ENCODE measurements around the gene ZBTB7A. TPM values are rescaled to one million over a fixed set of nuclear protein-coding genes. Genes with fewer than 3 reads are reported as not detected.

Gene ZBTB7A
- total RNA-seq, 6 experiments from 2014 or later: 19.0 to 38.5 (median 27.7) TPM

DNA sequence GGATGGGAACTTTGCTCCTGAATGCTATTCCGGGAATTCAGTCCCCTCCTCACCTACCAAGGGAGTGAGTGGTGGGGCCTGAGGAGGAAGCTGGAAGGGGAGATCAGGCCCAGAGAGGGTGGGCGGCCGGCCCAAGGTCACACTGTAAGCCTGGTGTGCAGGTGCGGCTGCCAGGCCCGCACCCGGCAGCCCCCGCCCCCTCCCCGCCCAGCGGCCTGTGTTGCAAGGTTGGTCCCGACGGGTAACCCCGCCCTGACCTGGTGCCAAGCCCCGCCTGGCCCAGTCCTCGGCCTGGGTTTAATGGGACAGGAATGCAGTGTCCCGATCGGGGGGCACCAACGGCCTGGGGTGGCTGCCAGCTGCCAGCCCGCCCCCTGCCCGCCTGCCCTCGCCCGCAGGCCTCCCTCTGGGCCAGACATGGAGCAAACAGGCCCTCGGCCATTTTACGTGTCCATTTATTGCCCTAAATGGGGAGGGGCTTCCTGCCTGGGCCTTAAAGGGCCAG lies 5.5 kb downstream of the ZBTB7A start:
- Histone ChIP-seq H3K36me3 (no peaks in the 10 kb centered on the region), H3K27ac (peak overlapping the region; percentile 86 to 94 (median 93)), H3K4me3 (peak overlapping the region; percentile 33 to 58 (median 48)), H3K9me3 (no peaks in the 10 kb centered on the region), H3K27me3 (no peaks in the 10 kb centered on the region), H3K4me1 (peaks cover 0 to 66% (median 35%) of the 10 kb centered on the region in 4 donors)
- TF ChIP-seq POLR2A (IDR thresholded peaks at IDR 0.05): peak; percentile 57
- TF ChIP-seq, protein P1, sequence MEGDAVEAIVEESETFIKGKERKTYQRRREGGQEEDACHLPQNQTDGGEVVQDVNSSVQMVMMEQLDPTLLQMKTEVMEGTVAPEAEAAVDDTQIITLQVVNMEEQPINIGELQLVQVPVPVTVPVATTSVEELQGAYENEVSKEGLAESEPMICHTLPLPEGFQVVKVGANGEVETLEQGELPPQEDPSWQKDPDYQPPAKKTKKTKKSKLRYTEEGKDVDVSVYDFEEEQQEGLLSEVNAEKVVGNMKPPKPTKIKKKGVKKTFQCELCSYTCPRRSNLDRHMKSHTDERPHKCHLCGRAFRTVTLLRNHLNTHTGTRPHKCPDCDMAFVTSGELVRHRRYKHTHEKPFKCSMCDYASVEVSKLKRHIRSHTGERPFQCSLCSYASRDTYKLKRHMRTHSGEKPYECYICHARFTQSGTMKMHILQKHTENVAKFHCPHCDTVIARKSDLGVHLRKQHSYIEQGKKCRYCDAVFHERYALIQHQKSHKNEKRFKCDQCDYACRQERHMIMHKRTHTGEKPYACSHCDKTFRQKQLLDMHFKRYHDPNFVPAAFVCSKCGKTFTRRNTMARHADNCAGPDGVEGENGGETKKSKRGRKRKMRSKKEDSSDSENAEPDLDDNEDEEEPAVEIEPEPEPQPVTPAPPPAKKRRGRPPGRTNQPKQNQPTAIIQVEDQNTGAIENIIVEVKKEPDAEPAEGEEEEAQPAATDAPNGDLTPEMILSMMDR (IDR thresholded peaks at IDR 0.05): no peak
- intact Hi-C loops (cut with DNase I): loop anchor here (10.0 kb wide), 2 partner anchors 46 to 56 kb away; partner anchors contain the start of gene PIAS4 (in 1 of the 2)
- 18% methylated on average over 7 of the region's 23 CpGs for WGBS (ENCODE audit: insufficient coverage, low coverage, low lambda C conversion rate, missing lambda C conversion rate)
- DNase-seq (peak; percentile 93 to 97 (median 94)), ATAC-seq (peak; percentile 47 to 60 (median 56))

DNA sequence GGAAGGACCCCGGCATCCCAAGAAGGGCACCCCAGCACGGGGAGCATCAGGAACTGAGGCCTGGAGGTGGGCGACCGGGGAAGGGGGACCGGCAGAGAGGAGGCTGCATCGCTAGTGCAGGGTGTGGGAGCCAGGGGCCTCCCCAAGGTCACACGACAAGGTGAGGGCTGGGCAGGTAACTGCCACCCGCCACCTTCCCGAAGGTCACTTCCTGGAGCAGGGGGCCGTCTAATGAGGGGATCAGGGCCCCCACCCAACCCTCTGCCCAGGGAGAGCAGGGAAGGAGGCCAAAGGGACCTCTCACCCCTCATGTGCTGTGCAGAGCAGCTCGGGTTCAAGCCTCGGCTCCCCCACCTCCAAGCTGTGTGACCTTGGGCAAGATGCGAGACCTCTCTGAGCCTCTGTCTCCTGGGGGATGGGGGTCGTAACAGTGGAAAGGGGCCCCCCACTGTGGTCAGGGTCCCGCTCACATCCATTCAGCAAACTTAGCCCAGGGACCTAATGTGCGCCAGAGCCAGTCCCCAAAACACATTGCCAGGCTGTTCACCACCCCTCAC lies 6.0 kb downstream of the ZBTB7A start:
- H3K4me3 ChIP-seq: peak overlapping the region; percentile 33 to 58 (median 48)
- 0% methylated on average over 1 of the region's 16 CpGs for WGBS (ENCODE audit: insufficient coverage, low coverage, low lambda C conversion rate, missing lambda C conversion rate)
- peak overlapping the region; percentile 86 to 94 (median 93) for H3K27ac ChIP-seq
- no peaks in the 10 kb centered on the region for H3K9me3 ChIP-seq
- H3K27me3 ChIP-seq: no peaks in the 10 kb centered on the region
- no peak for TF ChIP-seq POLR2A (IDR thresholded peaks at IDR 0.05)
- TF ChIP-seq, protein P1 (IDR thresholded peaks at IDR 0.05): no peak
- no peaks in the 10 kb centered on the region for H3K36me3 ChIP-seq
- no peak for DNase-seq
- H3K4me1 ChIP-seq: peaks cover 0 to 66% (median 35%) of the 10 kb centered on the region in 4 donors
- no peak for ATAC-seq
- intact Hi-C loops (cut with DNase I): loop anchor here (10.0 kb wide), 2 partner anchors 46 to 56 kb away; partner anchors contain the start of gene PIAS4 (in 1 of the 2)

DNA sequence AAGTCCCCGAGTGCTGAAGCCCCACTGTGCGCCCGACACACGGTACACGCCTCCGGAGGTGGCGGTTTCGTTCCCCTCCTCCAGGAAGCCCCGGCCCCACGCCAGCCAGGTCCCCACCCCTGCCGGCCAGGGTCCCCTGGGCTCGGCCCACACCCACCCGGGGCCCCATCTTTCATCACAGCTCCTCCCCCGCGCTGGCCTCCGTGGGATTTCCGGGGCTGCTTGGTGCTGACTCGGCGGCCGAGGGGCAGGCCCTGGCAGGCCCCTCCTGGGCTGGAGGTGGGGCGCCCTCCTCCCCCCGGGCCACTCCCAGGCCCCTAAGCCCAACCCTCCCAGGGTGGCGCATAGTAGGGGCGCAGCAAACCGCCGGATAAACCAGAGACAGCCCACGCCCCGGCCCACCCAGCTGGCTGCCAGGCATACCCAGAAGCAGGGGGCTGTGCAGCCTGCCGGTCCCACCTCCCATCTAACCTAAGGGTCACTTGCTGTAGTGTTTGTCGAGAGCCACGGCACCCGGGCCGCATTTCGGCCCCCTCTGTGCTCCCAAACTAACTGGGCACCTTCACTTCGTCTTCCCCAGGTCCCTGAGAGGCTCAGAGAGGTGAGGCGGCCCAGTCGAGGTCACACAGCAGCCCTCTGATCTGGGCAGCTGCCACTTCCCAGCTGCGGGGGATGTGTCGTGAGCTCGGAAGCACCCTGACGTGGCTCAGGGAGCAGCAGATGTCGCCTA lies 6.6 kb downstream of the ZBTB7A start:
- Histone ChIP-seq H3K36me3 (peaks cover 0 to 2% (median under 1%) of the 10 kb centered on the region in 4 donors), H3K4me1 (peaks cover 0 to 66% (median 35%) of the 10 kb centered on the region in 4 donors), H3K27ac (peak overlapping the region; percentile 86 to 94 (median 93)), H3K9me3 (no peaks in the 10 kb centered on the region), H3K27me3 (no peaks in the 10 kb centered on the region), H3K4me3 (peak overlapping the region in 1 of 3 donors; percentile 33)
- WGBS (ENCODE audit: insufficient coverage, low coverage, low lambda C conversion rate, missing lambda C conversion rate): 39% methylated on average over 12 of the region's 42 CpGs
- peak in 2 of 3 donors; percentile 62 to 69 for DNase-seq
- no peak for ATAC-seq
- intact Hi-C loops (cut with DNase I): loop anchor here (10.0 kb wide), 2 partner anchors 45 to 55 kb away; partner anchors contain the start of gene PIAS4 (in 1 of the 2)
- TF ChIP-seq, protein P1 (IDR thresholded peaks at IDR 0.05): no peak
- TF ChIP-seq POLR2A (IDR thresholded peaks at IDR 0.05): peak; percentile 14

- H3K27ac ChIP-seq: peak overlapping the region; percentile 86 to 94 (median 93)
- peak overlapping the region in 1 of 3 donors; percentile 9 for H3K4me3 ChIP-seq
- H3K4me1 ChIP-seq: peaks cover 0 to 66% (median 35%) of the 10 kb centered on the region in 4 donors
- 38% methylated on average over 4 of the region's 19 CpGs for WGBS (ENCODE audit: insufficient coverage, low coverage, low lambda C conversion rate, missing lambda C conversion rate)
- no peaks in the 10 kb centered on the region for H3K9me3 ChIP-seq
- TF ChIP-seq, protein P1 (IDR thresholded peaks at IDR 0.05): no peak
- TF ChIP-seq POLR2A (IDR thresholded peaks at IDR 0.05): no peak
- DNase-seq (peak in 1 of 3 donors; percentile 57), ATAC-seq (no peak)
- peaks cover 0 to 8% (median 3%) of the 10 kb centered on the region in 4 donors for H3K36me3 ChIP-seq
- no peaks in the 10 kb centered on the region for H3K27me3 ChIP-seq
- intact Hi-C loops (cut with DNase I): no loop called here
Measured at GRCh38 chr19:4059453-4059871, 7.2 kb downstream of the ZBTB7A start.

Data from right lobe of liver (tissue), 6 donors.